K562 (cell line): ENCODE results near the gene KMT2E. TPM values are rescaled to one million over a fixed set of nuclear protein-coding genes. Genes with fewer than 3 reads are reported as not detected.

Experiments
- GTF2E2 ChIP-seq: fragments of 200-800 bp; sonication (Bioruptor generic); IDR thresholded peaks from 2 replicates; pipeline ENCODE4 v1.6.1; 2016; ENCODE audit warnings: missing genetic modification characterization, missing compliant biosample characterization
- HIVEP1 ChIP-seq: fragments of 250-450 bp; sonication (Bioruptor Pico); IDR thresholded peaks from 2 replicates; pipeline ENCODE4 v1.4.0; 2020; ENCODE audit warnings: mild to moderate bottlenecking
- KDM1A ChIP-seq, 2 experiments: fragments of 450-650 bp; IDR thresholded peaks; 2 replicates each; pipeline ENCODE4 v1.6.1; 2016; ENCODE audit warnings: mild to moderate bottlenecking in 2 of 2
- KLF6 ChIP-seq: fragments of 250-450 bp; sonication (Bioruptor Pico); IDR thresholded peaks from 2 replicates; pipeline ENCODE4 v1.4.0; 2020; ENCODE audit warnings: mild to moderate bottlenecking, moderate library complexity, borderline replicate concordance
- POLR3A ChIP-seq: IDR thresholded peaks from 2 replicates; pipeline ENCODE4 v1.6.1; 2011; ENCODE audit warnings: borderline replicate concordance, mild to moderate bottlenecking, moderate library complexity; ENCODE audit not compliant: insufficient read length, insufficient read depth; ENCODE audit errors: extremely low read depth
- RBFOX2 ChIP-seq: fragments of 200-400 bp; formaldehyde crosslinking; IDR thresholded peaks from 2 replicates; pipeline ENCODE4 v1.6.1; 2017; ENCODE audit warnings: low read depth, mild to moderate bottlenecking, low read length, moderate library complexity
- RHOXF2B ChIP-seq: fragments of 250-450 bp; sonication (Bioruptor Pico); conservative IDR thresholded peaks from 2 replicates; pipeline ENCODE4 v1.5.1; 2021
- SRSF3 ChIP-seq: fragments of 200-400 bp; formaldehyde crosslinking; IDR thresholded peaks from 2 replicates; pipeline ENCODE4 v1.6.1; 2016; ENCODE audit warnings: mild to moderate bottlenecking, low read length, moderate library complexity; ENCODE audit not compliant: insufficient read depth
- TAF7 ChIP-seq: fragments of 450-650 bp; IDR thresholded peaks from 2 replicates; pipeline ENCODE4 v1.6.1; 2016; ENCODE audit warnings: missing genetic modification characterization, missing compliant biosample characterization
- TCF7L2 ChIP-seq: fragments of 150-350 bp; IDR thresholded peaks from 2 replicates; pipeline ENCODE4 v1.6.1; 2016; ENCODE audit warnings: low read depth, mild to moderate bottlenecking, low read length, moderate library complexity
- TEAD2 ChIP-seq: fragments of 450-650 bp; IDR thresholded peaks from 2 replicates; pipeline ENCODE4 v1.6.1; 2016; ENCODE audit warnings: missing genetic modification characterization, control low read depth, missing compliant biosample characterization
- TGIF2 ChIP-seq: sonication (generic); formaldehyde crosslinking; IDR thresholded peaks from 2 replicates; pipeline ENCODE4 v1.8.1; 2022; ENCODE audit warnings: mild to moderate bottlenecking, missing genetic modification reagents, moderate library complexity
- U2AF2 ChIP-seq: fragments of 200-400 bp; formaldehyde crosslinking; optimal IDR thresholded peaks from 2 replicates; pipeline ENCODE3; 2017; ENCODE audit warnings: low read depth, mild to moderate bottlenecking, low read length
- ZNF140 ChIP-seq: fragments of 250-450 bp; sonication (Bioruptor Pico); IDR thresholded peaks from 2 replicates; pipeline ENCODE4 v1.8.0; 2021; ENCODE audit warnings: moderate library complexity, mild to moderate bottlenecking, inconsistent platforms
- ZNF785 ChIP-seq: fragments of 250-450 bp; sonication (Bioruptor Pico); IDR thresholded peaks from 2 replicates; pipeline ENCODE4 v1.4.0; 2020; ENCODE audit warnings: mild to moderate bottlenecking
- polyA plus RNA-seq, 8 experiments: library from polyadenylated mRNA; depleted of rRNA in 4 of 8; stranded (reverse) in 5 of 8; unstranded in 3 of 8; fragments of >200 nt; fragmentation: Nextera tagmentation in 2 of 8; fragmentation: Illumina TruSeq in 1 of 8; extraction: Ambion mirVana in 2 of 8; extraction: Trizol in 1 of 8; gene quantifications; 2 replicates each; pipeline versions ENCODE4 v1.2.1 to v1.2.3, GENCODE V29; 2011 to 2014; ENCODE audit warnings: inconsistent platforms in 1 of 8, missing spikeins in 1 of 8
- total RNA-seq, 7 experiments: library from RNA; depleted of rRNA in 6 of 7; stranded (reverse); fragments of >200 nt in 6 of 7; fragmentation: Illumina TruSeq in 2 of 7; extraction: Trizol in 2 of 7; gene quantifications; 2 replicates each; pipeline versions ENCODE4 v1.2.1 to v1.2.3, GENCODE V29; 2011 to 2021; ENCODE audit warnings: low replicate concordance in 1 of 7
- TF ChIP-seq, protein P1 (sequence below): sonication (generic); IDR thresholded peaks from 2 replicates; pipeline ENCODE4 v1.6.1; 2016
- TF ChIP-seq, protein P2 (sequence below): fragments of 200-800 bp; sonication (Bioruptor generic); IDR thresholded peaks from 2 replicates; pipeline ENCODE4 v1.6.1; 2016; ENCODE audit warnings: missing genetic modification characterization, missing compliant biosample characterization
- TF ChIP-seq, protein P3 (sequence below), 2 experiments: fragments of 450-650 bp; conservative IDR thresholded peaks; 2 replicates each; pipeline ENCODE4 v1.6.1; 2017; ENCODE audit warnings: mild to moderate bottlenecking in 2 of 2, moderate library complexity in 2 of 2
- TF ChIP-seq, protein P4 (sequence below): fragments of 450-650 bp; IDR thresholded peaks from 2 replicates; pipeline ENCODE4 v1.6.1; 2014; ENCODE audit warnings: low read depth, mild to moderate bottlenecking, moderate library complexity, borderline replicate concordance

Gene KMT2E
- total and polyA plus RNA-seq, 9 of the 15 experiments (the other 6 are each of a cell fraction or from before 2014, with no cell fraction given): 8.9 to 55.3 (median 38.1) TPM

DNA sequence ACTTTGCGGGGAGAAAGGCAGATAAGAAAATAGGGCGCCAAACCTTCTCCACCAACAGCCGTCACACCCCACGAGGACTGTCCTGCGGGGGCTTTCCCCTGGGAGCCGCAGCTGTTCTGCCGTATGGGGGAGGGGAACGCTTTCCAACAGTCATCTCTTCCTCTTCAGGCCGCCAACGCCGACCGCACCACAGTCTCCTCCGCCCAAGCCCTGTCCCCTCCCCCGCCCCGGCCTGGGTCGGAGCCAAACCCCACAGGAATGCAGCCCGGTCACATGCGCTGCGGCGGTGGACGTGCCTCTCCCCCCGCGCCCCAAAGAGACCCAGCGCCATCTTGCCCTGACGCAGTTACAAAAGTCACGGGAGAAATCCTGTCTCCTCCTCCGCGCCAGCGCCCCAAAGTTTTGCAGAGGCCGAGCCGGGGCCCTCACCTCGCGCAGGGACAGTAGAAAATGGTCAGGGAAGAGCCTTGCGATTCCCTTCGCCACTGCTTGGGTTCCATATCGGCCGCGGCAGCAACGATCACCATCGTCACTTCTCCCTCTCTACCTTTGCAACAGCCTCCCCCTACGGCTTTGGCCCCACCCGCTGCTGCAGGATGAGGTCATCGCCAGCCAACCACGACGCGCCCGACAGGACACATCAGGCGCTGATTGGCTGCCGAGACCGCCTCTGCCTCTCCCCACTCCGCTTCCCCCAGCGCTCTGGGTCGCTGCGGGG is 1.3 kb upstream of the KMT2E start (continued):
- TF ChIP-seq RBFOX2: peak; percentile 93
- no peak for TF ChIP-seq ZNF785 (CRISPR knock-in tag)
- TF ChIP-seq GTF2E2 (tag): peak; percentile 88; the same call in 1 of the 2 replicates
- TF ChIP-seq U2AF2: no peak
- TF ChIP-seq, protein P1, sequence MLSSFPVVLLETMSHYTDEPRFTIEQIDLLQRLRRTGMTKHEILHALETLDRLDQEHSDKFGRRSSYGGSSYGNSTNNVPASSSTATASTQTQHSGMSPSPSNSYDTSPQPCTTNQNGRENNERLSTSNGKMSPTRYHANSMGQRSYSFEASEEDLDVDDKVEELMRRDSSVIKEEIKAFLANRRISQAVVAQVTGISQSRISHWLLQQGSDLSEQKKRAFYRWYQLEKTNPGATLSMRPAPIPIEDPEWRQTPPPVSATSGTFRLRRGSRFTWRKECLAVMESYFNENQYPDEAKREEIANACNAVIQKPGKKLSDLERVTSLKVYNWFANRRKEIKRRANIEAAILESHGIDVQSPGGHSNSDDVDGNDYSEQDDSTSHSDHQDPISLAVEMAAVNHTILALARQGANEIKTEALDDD: peak; percentile 78; the same call in 1 of the 2 replicates
- peak; percentile 92; the same call in 1 of the 2 replicates for TF ChIP-seq TGIF2
- TF ChIP-seq KDM1A (IDR thresholded peaks at IDR 0.05): no peak
- TF ChIP-seq, protein P2, sequence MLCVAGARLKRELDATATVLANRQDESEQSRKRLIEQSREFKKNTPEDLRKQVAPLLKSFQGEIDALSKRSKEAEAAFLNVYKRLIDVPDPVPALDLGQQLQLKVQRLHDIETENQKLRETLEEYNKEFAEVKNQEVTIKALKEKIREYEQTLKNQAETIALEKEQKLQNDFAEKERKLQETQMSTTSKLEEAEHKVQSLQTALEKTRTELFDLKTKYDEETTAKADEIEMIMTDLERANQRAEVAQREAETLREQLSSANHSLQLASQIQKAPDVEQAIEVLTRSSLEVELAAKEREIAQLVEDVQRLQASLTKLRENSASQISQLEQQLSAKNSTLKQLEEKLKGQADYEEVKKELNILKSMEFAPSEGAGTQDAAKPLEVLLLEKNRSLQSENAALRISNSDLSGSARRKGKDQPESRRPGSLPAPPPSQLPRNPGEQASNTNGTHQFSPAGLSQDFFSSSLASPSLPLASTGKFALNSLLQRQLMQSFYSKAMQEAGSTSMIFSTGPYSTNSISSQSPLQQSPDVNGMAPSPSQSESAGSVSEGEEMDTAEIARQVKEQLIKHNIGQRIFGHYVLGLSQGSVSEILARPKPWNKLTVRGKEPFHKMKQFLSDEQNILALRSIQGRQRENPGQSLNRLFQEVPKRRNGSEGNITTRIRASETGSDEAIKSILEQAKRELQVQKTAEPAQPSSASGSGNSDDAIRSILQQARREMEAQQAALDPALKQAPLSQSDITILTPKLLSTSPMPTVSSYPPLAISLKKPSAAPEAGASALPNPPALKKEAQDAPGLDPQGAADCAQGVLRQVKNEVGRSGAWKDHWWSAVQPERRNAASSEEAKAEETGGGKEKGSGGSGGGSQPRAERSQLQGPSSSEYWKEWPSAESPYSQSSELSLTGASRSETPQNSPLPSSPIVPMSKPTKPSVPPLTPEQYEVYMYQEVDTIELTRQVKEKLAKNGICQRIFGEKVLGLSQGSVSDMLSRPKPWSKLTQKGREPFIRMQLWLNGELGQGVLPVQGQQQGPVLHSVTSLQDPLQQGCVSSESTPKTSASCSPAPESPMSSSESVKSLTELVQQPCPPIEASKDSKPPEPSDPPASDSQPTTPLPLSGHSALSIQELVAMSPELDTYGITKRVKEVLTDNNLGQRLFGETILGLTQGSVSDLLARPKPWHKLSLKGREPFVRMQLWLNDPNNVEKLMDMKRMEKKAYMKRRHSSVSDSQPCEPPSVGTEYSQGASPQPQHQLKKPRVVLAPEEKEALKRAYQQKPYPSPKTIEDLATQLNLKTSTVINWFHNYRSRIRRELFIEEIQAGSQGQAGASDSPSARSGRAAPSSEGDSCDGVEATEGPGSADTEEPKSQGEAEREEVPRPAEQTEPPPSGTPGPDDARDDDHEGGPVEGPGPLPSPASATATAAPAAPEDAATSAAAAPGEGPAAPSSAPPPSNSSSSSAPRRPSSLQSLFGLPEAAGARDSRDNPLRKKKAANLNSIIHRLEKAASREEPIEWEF (CRISPR knock-in tag): no peak
- peak; percentile 98 for TF ChIP-seq HIVEP1
- TF ChIP-seq TCF7L2: no peak
- no peak for TF ChIP-seq POLR3A
- TF ChIP-seq, protein P3, sequence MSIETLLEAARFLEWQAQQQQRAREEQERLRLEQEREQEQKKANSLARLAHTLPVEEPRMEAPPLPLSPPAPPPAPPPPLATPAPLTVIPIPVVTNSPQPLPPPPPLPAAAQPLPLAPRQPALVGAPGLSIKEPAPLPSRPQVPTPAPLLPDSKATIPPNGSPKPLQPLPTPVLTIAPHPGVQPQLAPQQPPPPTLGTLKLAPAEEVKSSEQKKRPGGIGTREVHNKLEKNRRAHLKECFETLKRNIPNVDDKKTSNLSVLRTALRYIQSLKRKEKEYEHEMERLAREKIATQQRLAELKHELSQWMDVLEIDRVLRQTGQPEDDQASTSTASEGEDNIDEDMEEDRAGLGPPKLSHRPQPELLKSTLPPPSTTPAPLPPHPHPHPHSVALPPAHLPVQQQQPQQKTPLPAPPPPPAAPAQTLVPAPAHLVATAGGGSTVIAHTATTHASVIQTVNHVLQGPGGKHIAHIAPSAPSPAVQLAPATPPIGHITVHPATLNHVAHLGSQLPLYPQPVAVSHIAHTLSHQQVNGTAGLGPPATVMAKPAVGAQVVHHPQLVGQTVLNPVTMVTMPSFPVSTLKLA (conservative IDR thresholded peaks at IDR 0.05): no peak
- TF ChIP-seq TEAD2 (tag): peak; percentile 99
- TF ChIP-seq SRSF3: no peak
- TF ChIP-seq KLF6: peak; percentile 94
- TF ChIP-seq ZNF140 (CRISPR knock-in tag): no peak
- no peak for TF ChIP-seq RHOXF2B (CRISPR knock-in tag)
- TF ChIP-seq TAF7 (tag): peak; percentile 45
- TF ChIP-seq, protein P4, sequence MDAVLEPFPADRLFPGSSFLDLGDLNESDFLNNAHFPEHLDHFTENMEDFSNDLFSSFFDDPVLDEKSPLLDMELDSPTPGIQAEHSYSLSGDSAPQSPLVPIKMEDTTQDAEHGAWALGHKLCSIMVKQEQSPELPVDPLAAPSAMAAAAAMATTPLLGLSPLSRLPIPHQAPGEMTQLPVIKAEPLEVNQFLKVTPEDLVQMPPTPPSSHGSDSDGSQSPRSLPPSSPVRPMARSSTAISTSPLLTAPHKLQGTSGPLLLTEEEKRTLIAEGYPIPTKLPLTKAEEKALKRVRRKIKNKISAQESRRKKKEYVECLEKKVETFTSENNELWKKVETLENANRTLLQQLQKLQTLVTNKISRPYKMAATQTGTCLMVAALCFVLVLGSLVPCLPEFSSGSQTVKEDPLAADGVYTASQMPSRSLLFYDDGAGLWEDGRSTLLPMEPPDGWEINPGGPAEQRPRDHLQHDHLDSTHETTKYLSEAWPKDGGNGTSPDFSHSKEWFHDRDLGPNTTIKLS: peak; percentile 93; the same call in 1 of the 2 replicates
